ENCODE data around the gene IGFALS. TPM values are rescaled to one million over a fixed set of nuclear protein-coding genes. Genes with fewer than 3 reads are reported as not detected.

IGFALS gene
- total and polyA plus RNA-seq, 2 of the 4 experiments (the other 2 are of a cell fraction) = not detected

DNA sequence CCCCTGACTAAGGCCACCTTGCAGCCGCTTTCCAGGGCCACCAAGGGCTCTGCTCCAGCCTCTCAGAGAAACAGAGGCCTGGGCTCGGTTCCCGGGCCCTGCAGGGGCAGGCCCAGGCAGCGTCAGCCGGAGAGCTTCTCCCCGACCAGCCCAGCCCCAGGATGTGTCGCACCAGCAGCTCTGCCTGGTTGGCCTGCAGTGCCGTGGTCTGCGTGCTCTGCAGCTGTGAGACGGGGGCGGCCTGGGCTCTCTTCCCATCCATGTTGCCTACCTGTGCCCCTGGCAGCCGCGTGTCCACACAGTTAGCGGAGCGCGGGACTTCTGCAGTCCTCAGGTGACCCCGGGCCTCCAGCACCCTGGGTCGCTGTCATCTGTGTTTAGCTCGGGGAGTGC, 4.8 kb downstream of the IGFALS start:
- H3K4ac ChIP-seq (ENCODE audit: low read depth, low read length) = no peak overlapping the region
- DNase-seq (no peak), ATAC-seq (ENCODE audit: low read depth) (no peak)
- H2BK15ac ChIP-seq (ENCODE audit: low read depth, low read length) = no peak overlapping the region
- dilution Hi-C loops (cut with HindIII; ENCODE audit: low sequenced_read_pairs, unreplicated experiment) = no loop called here
- H3K79me1 ChIP-seq (ENCODE audit: low read depth in 1 of 2, low read length in 2 of 2) = peaks cover 12 to 34% of the 10 kb centered on the region in 2 experiments; a peak in 3 of 4 replicates
- no peak overlapping the region for H3K18ac ChIP-seq (ENCODE audit: low read depth, low read length)
- ChIA-PET CTCF (no interaction called here), POLR2A (ENCODE audit: unreplicated experiment) (no interaction called here)
- TF ChIP-seq MAZ (IDR thresholded peaks at IDR 0.05; ENCODE audit: borderline replicate concordance, low read depth, low read length) (no peak), BHLHE40 (IDR thresholded peaks at IDR 0.05; ENCODE audit: low read depth, low read length) (no peak), RFX5 (IDR thresholded peaks at IDR 0.05; ENCODE audit: low read depth, low read length) (no peak), NFE2L2 (IDR thresholded peaks at IDR 0.05; ENCODE audit: low read depth, low read length) (no peak), CEBPB (IDR thresholded peaks at IDR 0.05; ENCODE audit: low read depth, low read length) (no peak), POLR2A (IDR thresholded peaks at IDR 0.05; ENCODE audit: low read depth, low read length) (no peak), CHD1 (IDR thresholded peaks at IDR 0.05; ENCODE audit: low read depth, low read length) (no peak), RCOR1 (IDR thresholded peaks at IDR 0.05; ENCODE audit: insufficient replicate concordance, low read length) (no peak), MXI1 (IDR thresholded peaks at IDR 0.05; ENCODE audit: borderline replicate concordance, low read depth, low read length) (no peak), MAFK (IDR thresholded peaks at IDR 0.05; ENCODE audit: low read depth, low read length) (no peak), RAD21 (IDR thresholded peaks at IDR 0.05; ENCODE audit: low read length) (no peak), SMC3 (IDR thresholded peaks at IDR 0.05; ENCODE audit: low read depth, low read length) (no peak), FOS (IDR thresholded peaks at IDR 0.05; ENCODE audit: low read depth, low read length) (no peak)
- TF ChIP-seq, protein P1, sequence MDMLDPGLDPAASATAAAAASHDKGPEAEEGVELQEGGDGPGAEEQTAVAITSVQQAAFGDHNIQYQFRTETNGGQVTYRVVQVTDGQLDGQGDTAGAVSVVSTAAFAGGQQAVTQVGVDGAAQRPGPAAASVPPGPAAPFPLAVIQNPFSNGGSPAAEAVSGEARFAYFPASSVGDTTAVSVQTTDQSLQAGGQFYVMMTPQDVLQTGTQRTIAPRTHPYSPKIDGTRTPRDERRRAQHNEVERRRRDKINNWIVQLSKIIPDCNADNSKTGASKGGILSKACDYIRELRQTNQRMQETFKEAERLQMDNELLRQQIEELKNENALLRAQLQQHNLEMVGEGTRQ (IDR thresholded peaks at IDR 0.05; ENCODE audit: low read depth, low read length) = no peak
- TF ChIP-seq, protein P2, sequence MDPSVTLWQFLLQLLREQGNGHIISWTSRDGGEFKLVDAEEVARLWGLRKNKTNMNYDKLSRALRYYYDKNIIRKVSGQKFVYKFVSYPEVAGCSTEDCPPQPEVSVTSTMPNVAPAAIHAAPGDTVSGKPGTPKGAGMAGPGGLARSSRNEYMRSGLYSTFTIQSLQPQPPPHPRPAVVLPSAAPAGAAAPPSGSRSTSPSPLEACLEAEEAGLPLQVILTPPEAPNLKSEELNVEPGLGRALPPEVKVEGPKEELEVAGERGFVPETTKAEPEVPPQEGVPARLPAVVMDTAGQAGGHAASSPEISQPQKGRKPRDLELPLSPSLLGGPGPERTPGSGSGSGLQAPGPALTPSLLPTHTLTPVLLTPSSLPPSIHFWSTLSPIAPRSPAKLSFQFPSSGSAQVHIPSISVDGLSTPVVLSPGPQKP (IDR thresholded peaks at IDR 0.05; ENCODE audit: borderline replicate concordance, low read depth, low read length) = no peak
- TF ChIP-seq, protein P3, sequence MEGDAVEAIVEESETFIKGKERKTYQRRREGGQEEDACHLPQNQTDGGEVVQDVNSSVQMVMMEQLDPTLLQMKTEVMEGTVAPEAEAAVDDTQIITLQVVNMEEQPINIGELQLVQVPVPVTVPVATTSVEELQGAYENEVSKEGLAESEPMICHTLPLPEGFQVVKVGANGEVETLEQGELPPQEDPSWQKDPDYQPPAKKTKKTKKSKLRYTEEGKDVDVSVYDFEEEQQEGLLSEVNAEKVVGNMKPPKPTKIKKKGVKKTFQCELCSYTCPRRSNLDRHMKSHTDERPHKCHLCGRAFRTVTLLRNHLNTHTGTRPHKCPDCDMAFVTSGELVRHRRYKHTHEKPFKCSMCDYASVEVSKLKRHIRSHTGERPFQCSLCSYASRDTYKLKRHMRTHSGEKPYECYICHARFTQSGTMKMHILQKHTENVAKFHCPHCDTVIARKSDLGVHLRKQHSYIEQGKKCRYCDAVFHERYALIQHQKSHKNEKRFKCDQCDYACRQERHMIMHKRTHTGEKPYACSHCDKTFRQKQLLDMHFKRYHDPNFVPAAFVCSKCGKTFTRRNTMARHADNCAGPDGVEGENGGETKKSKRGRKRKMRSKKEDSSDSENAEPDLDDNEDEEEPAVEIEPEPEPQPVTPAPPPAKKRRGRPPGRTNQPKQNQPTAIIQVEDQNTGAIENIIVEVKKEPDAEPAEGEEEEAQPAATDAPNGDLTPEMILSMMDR (conservative IDR thresholded peaks at IDR 0.05; ENCODE audit: low read depth, low read length) = no peak
- intact Hi-C loops (cut with micrococcal nuclease) = no loop called here
- no peak overlapping the region for H4K5ac ChIP-seq (ENCODE audit: low read depth, low read length)
- H3K4me3 ChIP-seq (ENCODE audit: insufficient read depth, low read depth, low read length) = no peak overlapping the region
- no TSS peak for BruUV-seq (replicated peaks)
- H3K27ac ChIP-seq (ENCODE audit: insufficient read depth, low read length) = no peak overlapping the region
- WGBS, 2 experiments (ENCODE audit: extremely low coverage in 2 of 2, insufficient read length in 1 of 2) = 79% methylated on average over 15 of the region's 19 CpGs; no CpG with 5 or more reads in 1 of the 2 experiments
- H3K9me1 ChIP-seq (ENCODE audit: insufficient read depth, low read length) = peaks cover 4% of the 10 kb centered on the region; the same call in 1 of the 2 replicates
- H4K20me1 ChIP-seq (ENCODE audit: insufficient read depth, low read length) = peaks cover 37% of the 10 kb centered on the region
- no peaks in the 10 kb centered on the region for H3K9me3 ChIP-seq (ENCODE audit: control insufficient read depth, insufficient read depth, low read length)
- no peak overlapping the region for H2AFZ ChIP-seq (replicated peaks; ENCODE audit: low read length, poor library complexity)
- no peak overlapping the region for H2AK5ac ChIP-seq (ENCODE audit: low read depth, low read length)
- no peaks in the 10 kb centered on the region for H3K4me1 ChIP-seq (ENCODE audit: control insufficient read depth, insufficient read depth, low read length)
- H3K9ac ChIP-seq (ENCODE audit: low read depth, low read length) = no peak overlapping the region
- no peak overlapping the region for H2BK120ac ChIP-seq (ENCODE audit: low read depth, low read length)
- no peaks in the 10 kb centered on the region for H3K27me3 ChIP-seq (ENCODE audit: control insufficient read depth, insufficient read depth, low read length)
- no peak overlapping the region for H3K56ac ChIP-seq (ENCODE audit: extremely low read depth, insufficient read depth, low read length)
- H3K36me3 ChIP-seq (ENCODE audit: control insufficient read depth, insufficient read depth, low read length) = peaks cover 36% of the 10 kb centered on the region
- no peak overlapping the region for H3K14ac ChIP-seq (replicated peaks; ENCODE audit: low read depth, low read length)
- H2AK9ac ChIP-seq (replicated peaks; ENCODE audit: low read depth, low read length, poor library complexity) = no peak overlapping the region
- in situ Hi-C loops (cut with MboI; ENCODE audit: low sequenced_read_pairs) = no loop called here
- H4K8ac ChIP-seq (ENCODE audit: low read depth in 2 of 2, low read length in 2 of 2) = no peak overlapping the region
- H3K23ac ChIP-seq (ENCODE audit: low read depth, low read length) = no peak overlapping the region
- no peak overlapping the region for H3K4me2 ChIP-seq (ENCODE audit: low read depth, low read length)
- H2BK5ac ChIP-seq (ENCODE audit: low read depth, low read length, poor library complexity, severe bottlenecking) = no peak overlapping the region
- H4K91ac ChIP-seq (ENCODE audit: insufficient read depth, low read depth, low read length) = no peak overlapping the region
- no peak overlapping the region for H2BK20ac ChIP-seq (ENCODE audit: low read depth, low read length)
